Retinal pigment epithelial cell (primary cell): ENCODE data around the gene ADAMTS19.
A peak's percentile ranks its signal among the peaks of the same experiment; 100 is the strongest.

Experiments
- DNase-seq: peaks from one replicate; pipeline ENCODE4 v3.0.0-alpha.2; 2010; ENCODE audit warnings: low read depth
- H3K4me3 ChIP-seq: 2 replicates; pipeline ENCODE4 v1.5.1; 2011; ENCODE audit warnings: mild to moderate bottlenecking, low read length, control low read depth, moderate library complexity
- TF ChIP-seq, protein P1 (sequence below): conservative IDR thresholded peaks from 2 replicates; pipeline ENCODE4 v1.5.1; 2011; ENCODE audit warnings: low read depth, low read length, control low read depth, inconsistent platforms

ADAMTS19 gene

DNA sequence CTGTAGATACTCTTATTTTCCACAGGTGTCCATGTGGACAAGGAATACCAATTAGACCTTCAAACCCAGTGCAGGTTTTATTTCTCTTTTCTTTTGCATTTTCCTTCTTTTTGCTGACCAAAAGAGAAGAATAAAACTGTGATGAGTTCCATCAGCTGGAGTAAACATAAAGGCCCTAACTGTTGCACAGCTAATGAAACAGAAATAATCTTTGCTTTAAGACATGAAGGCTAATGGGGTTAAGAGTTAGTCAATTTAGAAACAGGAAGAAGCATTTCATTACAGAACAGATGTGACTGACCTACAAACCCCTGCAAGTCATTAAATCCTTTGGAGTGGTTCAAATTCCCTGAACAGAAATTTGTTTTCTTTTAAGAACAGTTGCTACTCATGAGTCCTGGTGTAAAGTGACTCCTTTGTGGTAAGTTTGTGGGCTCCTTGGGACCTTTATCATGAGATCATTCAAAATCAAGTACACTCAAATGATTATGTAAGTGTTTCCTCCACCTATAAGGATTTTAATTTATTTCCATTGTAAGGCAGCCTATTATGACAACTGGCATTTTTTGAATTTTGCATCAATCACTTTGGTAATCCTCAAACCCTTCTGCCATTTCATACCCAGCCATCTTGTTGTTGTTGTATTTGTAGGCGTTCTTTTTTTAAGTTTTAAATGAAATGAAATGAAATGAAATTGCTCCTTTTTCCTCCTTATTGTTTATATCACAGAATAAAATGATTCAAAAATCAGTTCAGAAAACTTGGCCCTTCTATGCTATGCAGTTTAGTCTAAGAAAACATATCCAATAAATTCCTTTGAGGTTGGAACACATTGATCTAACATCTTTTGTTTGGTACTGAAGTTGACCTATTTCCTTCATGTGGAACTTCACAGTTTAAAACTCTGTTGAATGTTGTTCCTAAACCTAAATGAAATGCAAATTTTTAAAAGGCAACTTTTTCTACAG, 289.1 kb downstream of the ADAMTS19 start:
- no peak overlapping the region for H3K4me3 ChIP-seq
- TF ChIP-seq, protein P1, sequence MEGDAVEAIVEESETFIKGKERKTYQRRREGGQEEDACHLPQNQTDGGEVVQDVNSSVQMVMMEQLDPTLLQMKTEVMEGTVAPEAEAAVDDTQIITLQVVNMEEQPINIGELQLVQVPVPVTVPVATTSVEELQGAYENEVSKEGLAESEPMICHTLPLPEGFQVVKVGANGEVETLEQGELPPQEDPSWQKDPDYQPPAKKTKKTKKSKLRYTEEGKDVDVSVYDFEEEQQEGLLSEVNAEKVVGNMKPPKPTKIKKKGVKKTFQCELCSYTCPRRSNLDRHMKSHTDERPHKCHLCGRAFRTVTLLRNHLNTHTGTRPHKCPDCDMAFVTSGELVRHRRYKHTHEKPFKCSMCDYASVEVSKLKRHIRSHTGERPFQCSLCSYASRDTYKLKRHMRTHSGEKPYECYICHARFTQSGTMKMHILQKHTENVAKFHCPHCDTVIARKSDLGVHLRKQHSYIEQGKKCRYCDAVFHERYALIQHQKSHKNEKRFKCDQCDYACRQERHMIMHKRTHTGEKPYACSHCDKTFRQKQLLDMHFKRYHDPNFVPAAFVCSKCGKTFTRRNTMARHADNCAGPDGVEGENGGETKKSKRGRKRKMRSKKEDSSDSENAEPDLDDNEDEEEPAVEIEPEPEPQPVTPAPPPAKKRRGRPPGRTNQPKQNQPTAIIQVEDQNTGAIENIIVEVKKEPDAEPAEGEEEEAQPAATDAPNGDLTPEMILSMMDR = no peak
- DNase-seq = no peak

DNA sequence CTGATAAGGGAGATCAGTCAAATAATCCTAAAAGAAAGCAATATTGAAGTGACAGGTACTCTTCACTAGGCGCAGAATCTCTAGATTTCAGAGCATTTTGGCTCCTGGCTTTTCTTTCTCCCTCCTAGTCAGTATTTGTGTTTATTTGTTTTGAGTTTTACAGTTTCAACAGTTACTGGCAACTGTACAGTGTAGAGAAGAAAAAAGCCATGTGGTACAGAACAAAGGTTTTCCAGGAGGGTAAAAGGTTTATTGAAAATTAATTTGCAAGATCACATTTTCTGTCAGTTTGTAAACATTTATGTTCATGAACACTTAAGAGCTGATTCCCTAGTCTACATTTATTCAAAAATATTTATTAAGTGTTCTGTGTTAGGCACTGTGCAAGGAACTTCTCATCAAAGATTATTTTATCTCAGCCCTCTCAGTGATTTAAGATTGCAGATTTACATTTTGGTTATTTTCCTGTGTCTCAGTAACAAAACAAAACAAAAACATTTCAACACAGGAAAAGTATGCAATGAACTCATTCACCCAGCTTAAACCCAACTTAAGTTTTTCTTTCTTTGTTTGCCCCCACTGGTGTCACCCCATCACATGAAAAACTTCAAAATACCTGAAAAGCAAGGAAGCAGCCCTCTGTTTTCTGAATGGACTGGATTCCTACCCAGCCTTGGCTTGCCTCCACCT, 300.7 kb downstream of the ADAMTS19 start:
- TF ChIP-seq, protein P1 = no peak
- DNase-seq = no peak
- no peak overlapping the region for H3K4me3 ChIP-seq

DNA sequence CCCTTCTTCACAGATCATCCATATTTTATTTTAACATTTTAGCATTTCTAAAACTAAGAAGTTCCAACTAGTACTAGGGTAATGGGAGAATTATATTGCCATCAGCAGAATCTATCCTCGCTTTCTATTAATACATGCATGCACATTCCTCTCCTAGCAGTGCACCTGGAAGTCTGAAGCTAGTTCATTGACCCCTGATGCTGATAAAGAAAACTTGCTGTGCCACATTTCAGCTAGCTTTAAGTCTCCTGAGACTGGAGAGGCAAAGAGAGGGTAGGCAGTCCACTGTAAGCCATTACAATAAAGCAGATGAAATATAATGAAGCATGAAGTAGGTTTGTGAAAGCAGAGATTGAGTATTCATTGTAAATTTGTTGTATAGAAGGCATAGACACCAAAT, 303.6 kb downstream of the ADAMTS19 start:
- TF ChIP-seq, protein P1 = no peak
- no peak overlapping the region for H3K4me3 ChIP-seq
- DNase-seq = no peak

DNA sequence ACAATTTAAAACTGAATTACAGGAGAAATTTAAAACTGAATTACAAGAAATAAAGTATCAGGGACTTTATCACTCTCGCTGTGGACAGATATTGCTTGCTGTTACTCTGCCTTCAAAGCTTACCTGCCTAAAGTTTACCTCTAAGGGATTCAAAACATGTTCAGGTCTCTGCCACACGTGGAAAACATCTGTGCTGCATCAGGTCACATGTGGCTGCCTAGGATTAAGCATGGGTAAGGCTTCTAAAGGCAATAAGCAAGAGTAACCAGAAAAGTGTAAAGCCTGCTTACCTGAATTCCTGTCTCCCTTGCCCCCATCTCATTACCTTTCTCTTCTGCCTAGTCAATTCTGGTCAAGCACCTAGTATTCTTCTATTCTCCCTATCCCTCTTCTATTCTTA, 306.7 kb downstream of the ADAMTS19 start:
- no peak for DNase-seq
- no peak overlapping the region for H3K4me3 ChIP-seq
- TF ChIP-seq, protein P1 = no peak

DNA sequence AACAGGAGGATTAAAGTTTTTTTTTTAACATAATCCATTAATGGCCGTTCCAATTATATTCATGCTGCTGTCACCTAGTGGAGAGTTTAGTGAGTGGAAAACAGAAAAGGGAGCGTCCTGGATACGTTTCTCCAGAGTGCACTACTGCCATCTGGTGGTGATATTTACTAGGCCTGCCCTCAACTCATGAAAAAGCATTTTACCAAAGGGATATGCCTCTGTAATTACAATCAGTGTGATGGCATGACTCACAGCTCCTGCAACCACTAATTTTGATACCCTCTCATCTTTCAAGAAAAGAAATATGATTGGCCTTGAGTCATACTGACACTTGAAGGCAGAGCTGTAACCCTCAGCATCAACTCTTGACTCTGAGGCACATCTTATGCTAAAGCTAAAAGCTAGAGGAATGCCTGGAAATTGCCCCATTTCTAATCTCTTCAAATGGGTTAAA, 307.9 kb downstream of the ADAMTS19 start:
- no peak overlapping the region for H3K4me3 ChIP-seq
- TF ChIP-seq, protein P1 = peak; percentile 97
- DNase-seq = peak; percentile 74

DNA sequence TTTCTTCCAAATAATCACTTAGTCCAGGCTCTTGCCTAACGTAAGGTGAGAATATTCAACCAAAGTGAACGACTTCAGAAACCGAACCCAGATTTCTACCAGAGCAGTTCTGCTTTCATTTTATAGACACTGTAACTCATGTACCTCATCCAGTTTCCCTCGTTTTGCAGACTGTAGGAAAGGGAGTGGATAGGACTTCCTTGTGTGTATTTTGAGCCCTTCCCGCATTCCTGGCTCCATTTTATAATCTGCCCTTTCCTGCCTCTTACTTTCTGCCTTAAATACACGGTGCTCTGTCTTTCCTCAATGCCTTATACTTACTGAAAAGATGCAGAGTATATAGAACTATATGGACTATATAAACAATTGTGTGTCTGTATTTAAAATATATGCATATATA, 308.6 kb downstream of the ADAMTS19 start:
- H3K4me3 ChIP-seq = no peak overlapping the region
- TF ChIP-seq, protein P1 = no peak
- no peak for DNase-seq
